G401 (cell line): ENCODE measurements around the gene RBM28. TPM values are rescaled to one million over a fixed set of nuclear protein-coding genes. Genes with fewer than 3 reads are reported as not detected.

Experiments
- DNase-seq: peaks from one replicate; pipeline ENCODE4 v3.0.0-alpha.2; 2015; ENCODE audit warnings: low spot score
- in situ Hi-C: cut with HindIII; loops from 2 replicates; pipeline ENCODE4 v1.10.0; 2016; ENCODE audit warnings: low sequenced_read_pairs, mixed read lengths
- total RNA-seq: library from RNA; depleted of rRNA; stranded (reverse); fragments of >200 nt; shearing (Covaris generic); gene quantifications from 2 replicates; pipeline ENCODE4 v1.2.3, GENCODE V29; 2014

RBM28 gene
- total RNA-seq, 1 experiment from 2014 or later, result 58.3 TPM

DNA sequence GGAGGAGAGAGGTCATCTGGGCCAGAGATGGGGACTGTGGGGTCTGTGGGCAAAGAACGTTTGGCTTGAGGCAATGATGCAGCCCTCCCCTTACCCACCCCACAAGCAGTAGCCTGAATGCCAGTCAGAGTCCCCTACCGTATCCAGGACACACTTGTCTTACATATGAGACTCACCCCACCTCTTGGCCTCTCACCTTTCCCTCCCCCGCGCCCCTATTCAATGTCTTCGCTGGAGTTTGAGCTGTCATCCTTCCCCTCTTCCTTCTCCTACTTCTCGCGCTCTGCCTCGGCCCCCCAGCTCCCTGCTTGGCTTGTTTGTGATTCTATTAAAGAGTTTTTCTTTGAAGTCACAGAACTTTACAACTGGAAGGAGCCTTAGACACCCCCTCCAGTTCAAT, 8.9 kb upstream of the RBM28 start:
- no peak for DNase-seq
- in situ Hi-C loops, result no loop called here

DNA sequence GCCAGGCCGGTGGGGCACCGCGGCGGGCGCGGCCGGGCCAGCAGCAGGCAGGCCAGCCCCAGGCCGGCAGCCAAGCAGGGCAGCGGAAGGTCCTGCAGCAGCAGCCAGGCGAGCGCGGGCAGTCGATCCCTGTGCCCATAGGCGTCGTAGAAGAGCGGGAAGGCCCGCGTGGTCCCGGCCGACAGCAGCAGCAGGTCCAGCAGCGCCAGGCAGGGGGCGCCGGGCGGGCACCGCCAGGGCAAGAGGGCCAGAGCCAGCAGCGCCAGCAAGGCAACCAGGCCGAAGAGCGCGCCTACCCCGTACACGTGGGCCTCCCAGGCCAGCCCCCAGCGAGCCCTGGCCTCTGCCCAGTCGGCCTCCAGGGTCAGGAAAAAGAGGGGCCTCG, 8.4 kb upstream of the RBM28 start:
- in situ Hi-C loops, result no loop called here

DNA sequence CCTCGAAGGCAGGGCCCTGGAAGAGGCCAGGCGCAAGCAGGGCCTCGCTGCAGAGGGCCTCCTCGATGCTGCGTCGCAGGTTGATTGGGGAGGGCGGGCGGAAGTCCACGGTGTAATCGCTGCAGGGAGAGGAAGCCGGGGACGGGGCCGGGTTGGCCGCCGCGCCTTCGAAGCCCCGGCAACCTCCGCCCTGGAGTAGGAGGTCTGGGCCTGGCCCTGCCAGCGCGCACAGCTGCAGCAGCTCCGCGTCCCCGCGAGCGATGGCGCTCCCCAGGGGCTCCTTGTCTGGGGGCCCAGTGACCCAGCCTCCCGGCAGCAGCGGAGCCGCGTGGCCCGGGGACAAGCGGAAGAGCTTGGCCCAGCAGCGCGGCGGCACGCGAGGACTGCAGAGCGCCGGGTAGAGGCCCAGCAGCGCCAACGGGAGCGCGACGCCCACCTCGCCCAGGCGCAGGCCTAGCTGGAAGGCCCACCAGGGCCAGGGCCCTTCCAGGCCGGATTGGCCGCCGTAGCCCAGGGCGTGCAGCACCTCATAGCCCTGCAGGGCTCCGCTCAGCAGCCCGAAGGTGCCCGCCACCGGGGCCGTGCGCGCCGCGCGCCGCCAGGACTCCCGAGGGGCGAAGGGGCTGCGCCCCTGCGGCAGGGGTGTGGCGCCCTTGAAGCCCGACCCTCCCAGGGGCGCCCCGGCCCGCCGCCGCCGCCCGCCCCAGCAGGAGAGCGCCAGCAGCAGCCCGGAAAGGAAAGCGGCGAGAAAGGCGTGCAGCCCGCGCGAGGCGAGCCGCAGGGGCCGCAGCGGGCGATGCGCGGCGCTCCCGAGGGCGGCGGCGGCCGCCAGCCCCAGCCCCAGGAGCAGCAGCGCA, 7.8 kb upstream of the RBM28 start:
- no peak for DNase-seq
- in situ Hi-C loops, result no loop called here

More for the DNA sequence above, 8.4 kb upstream of the RBM28 start:
- peak; percentile 35 for DNase-seq

DNA sequence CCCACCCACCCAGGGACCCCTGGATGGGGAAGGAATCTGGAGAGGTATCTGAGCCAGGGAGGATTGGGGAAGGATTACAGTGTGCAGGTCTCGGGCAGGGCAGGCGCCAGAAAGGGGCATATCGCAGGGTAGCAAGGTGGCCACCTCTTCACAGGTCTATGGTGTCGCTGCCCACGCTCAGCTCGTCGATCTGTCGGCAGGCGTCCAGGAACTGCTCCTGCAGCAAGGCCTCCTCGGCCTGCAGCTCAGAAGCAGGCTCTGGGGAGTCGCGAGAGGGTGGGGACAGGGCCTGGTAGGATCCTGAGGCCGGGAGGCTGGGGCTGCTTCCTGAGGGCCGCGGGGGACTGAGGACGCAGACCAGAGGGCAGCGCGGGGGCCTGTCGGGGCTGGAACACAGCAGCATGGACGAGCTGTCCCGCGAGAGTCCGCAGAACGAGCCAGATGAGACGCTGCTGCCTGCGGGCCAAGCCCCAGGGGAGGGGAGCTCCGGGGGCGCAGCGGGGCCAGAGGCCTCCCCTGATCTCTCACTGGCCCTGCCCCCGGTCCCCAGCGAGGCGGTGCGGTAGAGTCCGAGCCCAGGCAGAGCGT, 7.1 kb upstream of the RBM28 start:
- in situ Hi-C loops, result no loop called here
- DNase-seq, result no peak

DNA sequence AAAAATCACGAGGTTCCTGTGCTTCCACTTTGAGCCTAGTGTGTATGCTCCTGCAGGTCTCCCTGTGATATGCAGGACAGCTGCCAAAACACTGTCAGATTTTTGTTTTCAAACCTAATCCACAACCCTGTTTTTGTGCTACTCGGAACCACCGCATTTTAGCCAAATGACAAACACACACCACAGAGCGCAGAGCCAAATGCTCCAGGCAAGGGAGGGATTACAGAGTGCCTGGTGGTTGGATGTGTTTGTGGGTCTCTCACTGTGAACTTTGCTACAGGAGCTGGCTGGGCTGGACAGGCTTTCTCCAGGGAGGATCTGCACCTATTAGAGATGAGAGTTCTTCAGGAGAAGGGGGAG, 5.7 kb upstream of the RBM28 start:
- DNase-seq, result no peak
- in situ Hi-C loops, result no loop called here

DNA sequence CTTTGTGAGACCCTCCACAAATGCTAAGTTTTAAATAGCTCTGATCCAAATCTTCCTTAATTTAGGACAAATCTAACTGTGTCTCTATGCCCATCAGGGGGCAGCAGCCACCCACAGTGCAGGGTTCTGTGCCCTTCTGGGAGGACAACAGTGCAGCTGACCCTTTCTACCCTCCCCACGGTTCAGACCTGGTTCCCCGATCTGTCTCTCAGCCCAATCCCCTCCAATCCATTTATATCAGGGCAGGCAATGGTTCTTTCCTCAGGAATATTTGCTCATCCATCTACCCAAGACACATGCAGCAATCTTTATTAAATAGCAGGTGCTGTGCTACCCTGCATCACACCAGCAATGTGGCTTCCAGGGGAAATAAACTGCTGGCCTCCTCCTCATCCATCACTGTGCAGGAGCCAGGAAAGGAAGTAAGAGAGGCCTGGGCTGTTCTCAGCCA, 4.0 kb upstream of the RBM28 start:
- in situ Hi-C loops, result no loop called here
- DNase-seq, result peak; percentile 25

DNA sequence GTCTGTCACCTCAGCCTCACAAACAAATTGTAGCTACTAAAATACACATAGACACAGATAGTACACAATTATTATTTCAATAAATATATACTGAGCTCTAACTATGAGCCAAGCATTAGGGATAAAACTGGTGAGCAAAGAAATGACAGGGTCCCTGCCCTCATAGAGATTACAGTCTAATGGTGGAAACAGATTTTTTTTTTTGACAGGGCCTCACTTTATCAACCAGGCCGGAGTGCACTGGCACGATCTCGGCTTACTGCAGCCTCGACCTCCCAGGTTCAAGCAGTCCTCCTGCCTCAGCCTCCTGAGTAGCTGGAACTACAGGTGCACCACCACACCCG, 695 bp upstream of the RBM28 start:
- in situ Hi-C loops, result no loop called here
- no peak for DNase-seq

DNA sequence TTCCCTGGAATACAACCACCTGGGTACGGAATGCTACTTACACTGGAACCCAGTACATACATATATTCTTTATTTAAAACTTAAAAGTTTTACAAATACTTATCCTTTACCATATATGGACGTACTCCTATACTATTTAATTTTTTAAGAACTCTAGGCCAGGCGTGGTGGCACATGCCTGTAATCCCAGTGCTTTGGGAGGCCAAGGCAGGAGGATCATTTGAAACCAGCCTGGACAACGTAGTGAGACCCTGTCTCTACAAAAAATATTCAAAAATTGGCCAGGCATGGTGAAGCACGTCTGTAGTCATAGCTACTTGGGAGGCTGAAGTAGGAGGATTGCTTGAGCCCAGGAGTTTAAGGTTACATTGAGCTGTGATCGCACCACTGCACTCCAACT, 2.0 kb downstream of the RBM28 start:
- DNase-seq, result no peak
- in situ Hi-C loops, result no loop called here

DNA sequence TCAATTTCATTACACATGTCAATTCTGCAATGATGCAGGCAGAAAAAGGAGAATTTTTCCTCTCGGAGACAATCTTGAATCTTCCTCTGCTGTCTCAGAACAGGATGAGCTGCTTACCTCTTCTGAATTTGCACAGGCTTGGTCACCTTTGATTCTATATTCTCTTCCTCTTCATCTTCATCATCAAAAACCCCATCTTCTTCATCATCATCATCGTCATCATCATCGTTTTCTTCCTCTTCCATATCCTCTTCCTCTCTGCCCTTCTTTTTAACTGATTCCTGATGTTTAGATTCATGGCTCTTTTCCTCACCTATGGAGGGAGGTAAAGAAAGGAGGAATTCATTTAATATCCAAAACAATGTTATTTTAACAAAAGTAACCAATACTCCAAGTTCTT, 8.0 kb downstream of the RBM28 start:
- in situ Hi-C loops, result no loop called here
- DNase-seq, result no peak

DNA sequence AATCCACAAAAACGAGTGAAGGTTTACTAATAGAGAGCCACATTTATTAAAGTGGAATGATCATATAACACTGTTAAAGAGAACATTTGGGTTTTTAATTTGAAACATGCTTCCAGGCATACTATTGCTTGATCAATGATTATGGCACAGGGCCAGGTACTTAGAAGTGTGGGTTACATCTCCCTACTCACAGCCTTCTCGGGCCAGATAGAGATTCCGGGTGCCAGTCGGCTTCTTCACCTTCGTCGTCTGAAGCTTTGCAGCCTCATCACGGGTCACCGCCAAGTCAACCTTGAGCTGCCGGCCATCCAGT, 19.4 kb downstream of the RBM28 start:
- in situ Hi-C loops, result no loop called here

DNA sequence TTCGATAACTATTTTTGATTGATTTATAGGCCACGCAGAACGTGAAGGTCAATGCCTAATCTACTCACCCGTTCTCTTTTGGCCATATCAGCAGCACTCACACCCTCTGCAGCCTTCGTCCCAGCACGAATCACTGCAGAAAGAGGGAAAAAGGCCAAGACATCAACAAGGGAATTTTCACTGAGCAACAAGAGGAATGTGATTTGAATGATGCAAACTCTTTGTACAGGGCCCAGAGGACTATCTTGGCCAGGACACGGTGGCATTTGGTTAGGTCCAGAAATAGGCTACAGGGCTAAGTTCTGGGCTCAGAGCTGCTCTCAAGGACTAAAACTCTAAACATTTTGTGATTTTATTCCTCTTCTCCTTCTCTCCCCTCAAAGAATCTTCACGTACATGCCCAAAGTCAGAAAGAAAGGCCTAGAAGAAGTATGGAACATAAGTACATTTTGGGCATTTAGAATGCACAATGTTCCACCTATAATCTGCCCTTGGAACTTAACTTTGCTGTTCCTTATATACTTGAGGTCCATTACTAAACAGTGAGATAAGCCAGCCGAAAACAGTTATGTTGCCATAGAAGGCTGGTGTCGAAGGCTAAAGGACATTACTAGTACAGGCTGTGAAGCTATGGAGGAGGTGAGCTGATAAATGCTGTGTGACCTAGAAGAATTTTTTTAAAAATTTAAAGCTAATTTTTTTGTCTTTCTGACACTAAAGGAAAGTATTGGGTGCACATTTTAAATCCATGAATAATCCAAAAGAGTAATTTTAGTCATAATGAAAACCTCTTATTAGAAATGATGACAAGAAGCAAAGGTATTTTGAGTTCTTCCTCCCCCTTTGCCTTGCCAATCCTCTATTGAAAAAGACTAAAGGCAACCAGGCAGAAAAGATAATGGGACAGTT, 20.0 kb downstream of the RBM28 start:
- in situ Hi-C loops, result no loop called here
- DNase-seq, result no peak

More for the DNA sequence above, 19.4 kb downstream of the RBM28 start:
- DNase-seq, result no peak

DNA sequence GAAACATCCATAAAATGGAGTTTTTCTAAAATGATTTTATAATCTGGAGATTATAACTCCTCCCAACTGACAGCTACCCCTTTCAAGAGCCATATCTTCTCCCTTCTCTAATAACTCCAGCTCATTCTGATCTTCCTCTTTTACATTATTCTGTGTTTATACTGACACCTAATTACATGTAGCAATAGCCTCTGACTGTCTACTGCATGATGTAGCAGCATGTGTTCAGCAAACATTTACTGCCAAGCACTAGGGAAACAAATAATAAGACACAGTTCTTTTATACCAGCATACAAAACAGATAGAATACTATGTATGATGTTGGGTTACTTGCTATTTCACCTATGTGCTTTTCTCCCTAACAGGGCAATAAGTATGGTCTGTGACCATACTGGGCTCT, 20.7 kb downstream of the RBM28 start:
- no peak for DNase-seq
- in situ Hi-C loops, result no loop called here

DNA sequence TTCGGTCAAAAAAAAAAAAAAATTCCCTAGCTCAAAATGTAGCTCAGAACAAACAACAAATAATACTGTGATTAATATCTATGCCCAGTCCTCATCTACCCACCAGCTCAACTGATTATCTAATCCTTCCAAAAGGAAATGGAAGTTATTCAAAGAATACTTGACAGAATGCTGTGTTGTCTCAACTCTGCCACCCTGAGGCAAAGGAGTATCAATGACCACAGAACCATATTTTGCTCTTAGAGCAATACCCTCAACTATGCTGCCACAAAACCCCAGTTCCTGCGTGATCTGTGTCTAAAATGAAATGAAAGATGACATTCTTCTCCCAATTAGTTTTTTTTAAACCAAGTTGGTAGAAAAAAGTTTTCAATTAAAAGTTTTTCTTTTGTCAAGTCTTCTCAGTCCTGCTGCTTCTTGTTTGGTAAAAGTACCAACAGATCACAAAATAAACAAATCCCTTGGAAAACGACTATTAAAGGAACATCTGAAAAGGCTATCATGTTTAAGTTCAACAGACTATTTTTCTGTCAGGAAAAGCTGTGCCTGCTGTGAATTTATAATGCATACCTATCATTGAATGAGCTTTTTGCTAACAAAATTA, 21.6 kb downstream of the RBM28 start:
- DNase-seq, result peak; percentile 74
- in situ Hi-C loops, result no loop called here

DNA sequence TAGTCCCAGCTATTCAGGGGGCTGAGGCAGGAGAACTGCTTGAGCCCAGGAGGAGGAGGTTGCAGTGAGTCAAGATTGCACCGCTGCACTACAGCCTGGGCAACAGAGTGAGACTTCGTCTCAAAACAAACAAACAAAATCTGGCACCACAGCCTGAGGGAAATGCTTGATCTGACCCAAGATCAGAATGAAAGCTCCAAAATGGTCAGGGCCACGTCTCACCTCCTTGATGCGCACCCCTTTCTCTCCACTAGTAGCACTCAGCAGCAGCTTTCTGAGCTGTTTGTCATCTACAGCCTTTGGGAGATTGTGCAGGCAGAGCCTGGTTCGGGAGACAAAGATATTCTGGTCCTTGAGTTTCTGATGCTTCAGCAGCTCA, 22.7 kb downstream of the RBM28 start:
- no peak for DNase-seq
- in situ Hi-C loops, result no loop called here

DNA sequence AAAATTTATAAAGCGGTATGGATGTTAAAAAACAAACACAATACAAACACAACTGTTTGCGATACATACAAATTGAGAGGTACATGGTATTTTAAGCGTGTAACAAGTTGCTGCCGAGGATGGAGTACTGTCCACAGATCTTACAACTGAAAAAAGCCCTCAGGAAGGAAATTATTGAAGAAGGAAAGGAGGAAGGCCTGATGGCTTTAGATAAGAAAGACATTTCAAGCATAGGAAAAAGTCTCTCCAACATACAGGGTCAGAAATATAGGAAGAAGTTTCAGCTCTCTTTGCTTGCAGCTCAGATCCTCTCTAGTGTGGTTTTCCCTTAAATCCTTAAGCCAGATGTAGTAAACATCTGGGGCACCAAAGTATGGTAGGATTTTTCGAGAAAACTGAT, 25.0 kb downstream of the RBM28 start:
- in situ Hi-C loops, result no loop called here
- no peak for DNase-seq

DNA sequence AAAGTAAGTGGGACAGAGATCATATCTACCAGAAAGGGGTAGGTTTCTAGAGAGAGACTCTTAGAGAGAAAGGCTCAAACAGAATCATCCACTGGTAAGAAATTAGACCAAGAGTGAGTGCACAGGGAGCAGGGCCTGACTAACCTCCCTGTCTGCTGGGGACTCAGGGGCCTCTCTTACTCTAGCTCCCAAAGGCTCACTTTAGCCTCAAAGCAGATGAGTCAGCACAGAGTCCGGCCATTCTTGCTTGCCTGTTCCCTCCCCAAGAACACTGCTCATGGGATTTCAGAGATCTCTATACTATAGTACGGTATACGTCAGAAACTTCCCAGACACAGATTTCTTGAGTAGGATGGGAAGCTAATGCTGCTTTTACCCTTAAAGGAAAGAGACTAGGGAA, 32.7 kb downstream of the RBM28 start:
- DNase-seq, result no peak
- in situ Hi-C loops, result no loop called here

DNA sequence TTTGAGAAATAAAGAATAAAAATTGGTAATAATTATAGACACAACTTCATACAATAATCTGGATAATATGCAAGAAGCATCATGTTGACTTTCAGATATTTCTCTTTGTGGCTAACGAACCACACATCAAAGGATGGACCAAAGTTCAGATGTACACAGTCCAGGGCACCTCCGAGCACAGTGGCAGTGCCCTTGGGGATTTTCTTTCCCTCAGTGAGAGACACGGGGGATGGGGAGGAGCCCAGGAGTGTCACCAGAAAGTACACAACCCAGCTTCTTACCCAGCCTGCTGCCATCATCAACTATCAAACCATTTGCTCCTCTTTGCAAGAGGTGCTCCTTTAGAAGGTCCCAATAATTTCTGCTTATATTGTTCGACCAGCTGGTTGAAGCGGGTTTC, 33.2 kb downstream of the RBM28 start:
- in situ Hi-C loops, result no loop called here
- no peak for DNase-seq

DNA sequence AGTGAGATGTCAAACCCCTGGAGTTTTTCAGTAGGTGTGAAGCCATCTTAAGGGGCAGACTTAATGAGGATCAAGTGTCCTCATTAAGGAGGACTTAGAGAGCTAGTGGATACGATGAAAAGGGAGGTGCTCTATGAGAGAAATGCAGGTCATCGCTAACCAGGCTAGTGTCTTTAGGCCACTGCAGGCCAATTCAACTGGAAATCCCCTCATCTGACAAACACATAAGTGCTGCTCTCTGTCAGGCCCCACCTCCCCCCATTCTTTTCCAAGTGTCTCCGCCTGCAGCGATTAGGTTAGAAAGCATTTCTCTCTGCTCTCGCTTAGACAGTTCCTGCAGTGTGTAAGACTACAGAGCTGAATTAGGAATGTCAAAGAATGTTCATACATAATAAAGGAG, 33.7 kb downstream of the RBM28 start:
- in situ Hi-C loops, result no loop called here
- no peak for DNase-seq

DNA sequence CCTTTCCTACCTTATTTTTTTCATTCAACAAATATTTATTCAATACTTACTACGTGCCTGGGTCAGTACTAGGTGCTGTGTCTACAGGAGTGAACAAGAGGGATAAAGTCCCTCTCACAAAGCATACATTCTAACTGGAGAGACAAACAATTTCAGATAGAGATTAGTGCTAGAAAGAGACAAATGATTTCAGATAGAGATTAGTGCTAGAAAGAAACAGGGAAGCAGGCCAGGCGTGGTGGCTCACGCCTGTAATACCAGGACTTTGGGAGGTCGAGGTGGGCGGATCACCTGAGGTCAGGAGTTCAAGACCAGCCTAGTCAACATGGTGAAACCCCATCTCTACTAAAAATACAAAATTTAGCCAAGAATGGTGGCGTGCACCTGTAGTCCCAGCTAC, 34.6 kb downstream of the RBM28 start:
- in situ Hi-C loops, result no loop called here
- no peak for DNase-seq

DNA sequence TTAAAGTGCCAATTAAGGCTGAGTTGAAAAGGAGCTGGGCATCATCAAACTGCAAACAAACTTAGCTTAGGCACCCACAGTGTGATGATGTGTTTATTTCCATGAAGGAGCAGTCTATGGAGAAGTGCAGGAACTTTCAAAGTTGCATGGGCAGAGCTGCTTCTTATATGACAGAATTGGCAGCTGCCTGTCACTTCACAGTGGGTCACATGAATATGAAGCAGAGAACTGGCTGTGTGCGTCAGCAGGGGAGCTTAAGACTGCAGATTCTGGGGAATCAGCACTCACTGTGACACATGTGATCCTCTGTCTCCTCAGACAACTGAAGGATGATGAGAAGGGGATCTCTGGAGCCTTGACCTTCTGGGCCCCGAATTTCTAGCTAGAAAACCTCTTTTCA, 36.6 kb downstream of the RBM28 start:
- in situ Hi-C loops, result no loop called here
- DNase-seq, result no peak
